Measurements from ENCODE around the gene SASS6.

DNA sequence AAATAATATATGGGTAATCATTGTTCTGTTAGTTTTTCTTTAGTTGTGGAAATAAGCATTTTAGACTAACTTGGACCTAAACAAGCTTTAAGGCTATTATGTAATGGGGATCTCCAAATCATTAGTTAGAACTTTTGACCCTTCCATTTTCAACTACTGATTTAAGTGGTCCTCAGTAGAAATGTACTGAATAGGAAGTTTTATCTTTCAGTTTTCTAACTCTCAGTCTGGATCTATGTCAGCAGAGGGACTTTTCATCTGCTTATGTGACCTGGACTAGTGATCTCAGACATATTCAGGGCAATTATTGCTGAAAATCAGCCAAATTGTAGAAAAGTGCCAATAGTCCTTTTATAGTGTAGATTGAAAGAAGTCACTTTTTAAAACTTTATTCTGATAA lies 56.0 kb downstream of the SASS6 start:
- TF ChIP-seq, protein P1, sequence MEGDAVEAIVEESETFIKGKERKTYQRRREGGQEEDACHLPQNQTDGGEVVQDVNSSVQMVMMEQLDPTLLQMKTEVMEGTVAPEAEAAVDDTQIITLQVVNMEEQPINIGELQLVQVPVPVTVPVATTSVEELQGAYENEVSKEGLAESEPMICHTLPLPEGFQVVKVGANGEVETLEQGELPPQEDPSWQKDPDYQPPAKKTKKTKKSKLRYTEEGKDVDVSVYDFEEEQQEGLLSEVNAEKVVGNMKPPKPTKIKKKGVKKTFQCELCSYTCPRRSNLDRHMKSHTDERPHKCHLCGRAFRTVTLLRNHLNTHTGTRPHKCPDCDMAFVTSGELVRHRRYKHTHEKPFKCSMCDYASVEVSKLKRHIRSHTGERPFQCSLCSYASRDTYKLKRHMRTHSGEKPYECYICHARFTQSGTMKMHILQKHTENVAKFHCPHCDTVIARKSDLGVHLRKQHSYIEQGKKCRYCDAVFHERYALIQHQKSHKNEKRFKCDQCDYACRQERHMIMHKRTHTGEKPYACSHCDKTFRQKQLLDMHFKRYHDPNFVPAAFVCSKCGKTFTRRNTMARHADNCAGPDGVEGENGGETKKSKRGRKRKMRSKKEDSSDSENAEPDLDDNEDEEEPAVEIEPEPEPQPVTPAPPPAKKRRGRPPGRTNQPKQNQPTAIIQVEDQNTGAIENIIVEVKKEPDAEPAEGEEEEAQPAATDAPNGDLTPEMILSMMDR (conservative IDR thresholded peaks at IDR 0.05; ENCODE audit: low read depth, low read length): no peak
- TF ChIP-seq EZH2 (IDR thresholded peaks at IDR 0.05; ENCODE audit: borderline replicate concordance, low read depth, low read length, poor library complexity, severe bottlenecking): no peak
